Stimulated activated CD8-positive, alpha-beta memory T cell treated with anti-CD3 and anti-CD28 coated beads, Interleukin-12 subunit alpha, Interleukin-12 subunit beta, amount 100 ng/mL, for 1 hour (primary cell): ENCODE results near the gene PAQR5.

Source experiments
- DNase-seq: peaks from one replicate; pipeline ENCODE4 v3.0.0-alpha.2; 2020; ENCODE audit warnings: low read depth

The PAQR5 gene

GRCh38 chr15:69392352-69392751 is 93.6 kb downstream of the PAQR5 start:
- no peak for DNase-seq

- no peak for DNase-seq
Observed at GRCh38 chr15:69393831-69394491, 95.2 kb downstream of the PAQR5 start.

- peak; percentile 77 for DNase-seq
Observed at GRCh38 chr15:69394556-69395282, 96.0 kb downstream of the PAQR5 start.

GRCh38 chr15:69395460-69395859 is 96.7 kb downstream of the PAQR5 start:
- no peak for DNase-seq

- DNase-seq: no peak
Observed at GRCh38 chr15:69395991-69396390, 97.3 kb downstream of the PAQR5 start.

GRCh38 chr15:69398491-69398891 is 99.8 kb downstream of the PAQR5 start:
- no peak for DNase-seq

- no peak for DNase-seq
Observed at GRCh38 chr15:69400850-69401249, 102.1 kb downstream of the PAQR5 start.

GRCh38 chr15:69402816-69403215 is 104.1 kb downstream of the PAQR5 start:
- DNase-seq: no peak

GRCh38 chr15:69403594-69403993 is 104.9 kb downstream of the PAQR5 start:
- no peak for DNase-seq

GRCh38 chr15:69405110-69405509 is 106.4 kb downstream of the PAQR5 start:
- no peak for DNase-seq

GRCh38 chr15:69407719-69408400 is 109.1 kb downstream of the PAQR5 start:
- DNase-seq: no peak

GRCh38 chr15:69408841-69409240 is 110.1 kb downstream of the PAQR5 start:
- DNase-seq: no peak

GRCh38 chr15:69410248-69410874 is 111.6 kb downstream of the PAQR5 start:
- no peak for DNase-seq

GRCh38 chr15:69412274-69412673 is 113.6 kb downstream of the PAQR5 start:
- no peak for DNase-seq

- DNase-seq: no peak
Observed at GRCh38 chr15:69412701-69413100, 114.0 kb downstream of the PAQR5 start.

- peak; percentile 90 for DNase-seq
Observed at GRCh38 chr15:69413822-69414700, 115.3 kb downstream of the PAQR5 start, which contains the start of gene KIF23. Gene KIF23 (plus strand): TSS chr15:69414349. CDS start chr15:69414466, 117 bp downstream.

GRCh38 chr15:69414701-69415167 is 116.0 kb downstream of the PAQR5 start:
- no peak for DNase-seq

- DNase-seq: no peak
Observed at GRCh38 chr15:69415381-69415780, 116.7 kb downstream of the PAQR5 start.

GRCh38 chr15:69417581-69417980 is 118.9 kb downstream of the PAQR5 start:
- DNase-seq: no peak

- no peak for DNase-seq
Observed at GRCh38 chr15:69421498-69421897, 122.8 kb downstream of the PAQR5 start.

- no peak for DNase-seq
Observed at GRCh38 chr15:69422336-69422895, 123.7 kb downstream of the PAQR5 start.
